HG02571 (cell line): ENCODE measurements around the gene TMEM80.
"Not testable (repeated sequence)": the region's sequence is repeated elsewhere in the genome, so short reads cannot be mapped to it uniquely, and the experiment has no call there.

Experiments used
- ATAC-seq: cut with Tn5 transposase; IDR thresholded peaks from one replicate; pipeline ENCODE4 v1.9.1; 2021; ENCODE audit warnings: mild to moderate bottlenecking, moderate library complexity; ENCODE audit not compliant: unreplicated experiment

The TMEM80 gene

DNA sequence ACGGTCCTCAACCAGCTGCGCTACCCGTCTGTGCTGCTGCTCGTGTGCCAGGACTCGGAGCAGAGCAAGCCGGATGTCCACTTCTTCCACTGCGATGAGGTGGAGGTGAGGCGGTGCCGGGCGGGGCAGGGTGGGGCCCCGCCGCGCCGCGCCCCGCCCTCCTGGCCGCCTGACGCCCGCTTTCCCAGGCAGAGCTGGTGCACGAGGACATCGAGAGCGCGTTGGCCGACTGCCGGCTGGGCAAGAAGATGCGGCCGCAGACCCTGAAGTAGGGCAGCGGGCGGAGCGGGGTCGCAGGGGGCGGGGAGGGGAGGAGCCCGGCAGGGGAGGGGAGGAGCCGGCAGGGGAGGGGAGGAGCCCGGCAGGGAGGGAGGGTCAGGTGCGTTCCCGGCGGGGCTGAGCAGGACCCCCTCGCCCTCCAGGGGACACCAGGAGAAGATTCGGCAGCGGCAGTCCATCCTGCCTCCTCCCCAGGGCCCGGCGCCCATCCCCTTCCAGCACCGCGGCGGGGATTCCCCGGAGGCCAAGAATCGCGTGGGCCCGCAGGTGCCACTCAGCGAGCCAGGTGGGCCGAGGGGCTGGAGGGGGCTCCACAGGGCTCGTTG, 25.1 kb downstream of the TMEM80 start:
- ATAC-seq = no peak

- no peak for ATAC-seq
Measured at GRCh38 chr11:721247-721740, 25.7 kb downstream of the TMEM80 start.

DNA sequence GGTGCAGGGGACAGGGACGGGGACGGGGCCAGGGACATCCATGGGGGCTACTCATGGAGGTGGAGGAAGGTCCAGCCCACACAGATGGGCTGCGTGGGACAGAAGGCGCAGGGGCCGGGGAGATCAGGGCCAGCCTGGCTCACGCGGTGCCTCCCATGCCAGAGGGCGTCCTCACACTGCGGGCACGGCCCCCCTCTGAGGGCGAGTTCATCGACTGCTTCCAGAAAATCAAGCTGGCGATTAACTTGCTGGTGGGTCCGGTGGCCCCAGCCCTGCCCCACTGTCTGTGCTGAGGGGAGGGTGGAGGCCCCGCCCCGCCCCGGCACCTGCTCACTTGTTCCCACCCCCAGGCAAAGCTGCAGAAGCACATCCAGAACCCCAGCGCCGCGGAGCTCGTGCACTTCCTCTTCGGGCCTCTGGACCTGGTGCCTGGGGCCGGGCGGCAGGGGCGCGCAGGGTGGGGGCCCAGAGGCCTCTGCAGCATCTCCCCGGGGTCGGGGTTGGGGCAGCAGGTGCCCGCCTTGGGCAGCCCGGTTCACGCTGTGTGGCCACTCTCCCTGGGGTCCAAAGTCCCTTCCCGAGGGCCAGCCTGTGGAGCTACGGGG, 26.2 kb downstream of the TMEM80 start:
- ATAC-seq = no peak

- ATAC-seq = no peak
Measured at GRCh38 chr11:722346-722811, 26.8 kb downstream of the TMEM80 start.

DNA sequence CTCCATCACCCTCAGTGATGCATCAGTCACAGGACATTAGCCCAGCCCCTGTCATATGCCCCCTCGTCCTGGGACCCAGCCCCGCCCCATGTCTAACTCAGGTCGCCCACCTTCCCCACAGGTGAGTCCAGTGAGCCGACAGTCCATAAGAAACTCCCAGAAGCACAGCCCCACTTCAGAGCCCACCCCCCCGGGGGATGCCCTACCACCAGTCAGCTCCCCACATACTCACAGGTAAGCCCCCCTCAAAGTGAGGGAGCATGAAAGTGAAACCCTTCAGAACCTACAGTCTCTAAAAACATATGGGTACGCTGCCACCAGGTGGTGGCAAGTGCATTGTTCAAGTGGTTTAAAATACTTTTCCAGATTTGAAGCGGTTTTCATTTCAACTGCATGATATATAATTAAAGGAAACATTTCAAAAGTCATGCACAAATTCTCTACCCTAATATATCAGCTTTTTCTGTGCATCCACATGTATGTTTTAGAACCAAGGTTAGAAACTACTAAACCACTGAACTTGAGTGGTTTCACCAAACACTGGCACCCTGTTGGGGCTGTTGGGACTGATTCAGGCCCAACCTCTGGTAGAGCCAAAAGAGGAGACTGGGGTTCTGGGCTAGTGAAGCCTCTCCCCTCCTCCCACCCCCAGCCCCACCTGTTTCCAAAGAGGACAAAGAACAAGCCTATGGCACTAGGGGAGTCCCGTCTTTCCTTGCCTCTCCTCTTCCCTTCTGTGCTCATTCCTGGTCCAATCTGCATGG, 27.7 kb downstream of the TMEM80 start:
- no peak for ATAC-seq

DNA sequence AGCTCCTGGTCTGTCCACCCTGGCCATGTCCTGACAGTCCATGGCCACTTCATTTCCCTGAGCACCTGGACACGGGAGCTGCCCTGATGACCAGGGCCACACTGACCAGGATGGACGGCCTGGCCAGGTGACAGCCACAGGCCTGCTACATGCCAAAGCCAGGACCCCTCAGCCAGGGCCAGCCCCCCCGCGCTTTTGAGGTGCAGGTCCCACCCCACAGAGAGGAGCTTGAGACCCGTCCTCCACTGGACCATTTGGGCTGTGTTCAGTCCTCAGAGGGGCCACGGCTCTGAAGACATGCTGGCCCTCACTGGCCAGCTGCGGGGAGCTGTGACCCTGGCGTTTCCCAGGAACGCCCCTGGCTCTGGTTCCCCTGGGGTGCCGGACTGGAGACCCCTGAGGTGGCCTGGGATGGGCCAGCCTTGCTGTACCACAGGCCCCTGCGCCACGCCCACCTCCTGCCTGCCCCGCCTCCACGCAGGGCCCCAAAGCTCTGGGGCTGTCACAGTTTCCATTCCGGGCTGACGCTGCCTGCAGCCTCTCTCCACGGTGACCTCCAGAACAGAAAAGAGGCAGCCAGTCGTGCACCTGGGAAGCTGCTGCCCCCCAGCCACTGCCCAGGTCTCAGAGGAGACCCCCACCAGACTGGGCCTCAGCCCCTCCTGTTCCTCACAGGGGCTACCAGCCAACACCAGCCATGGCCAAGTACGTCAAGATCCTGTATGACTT, 28.6 kb downstream of the TMEM80 start:
- ATAC-seq = no peak

- no peak for ATAC-seq
Measured at GRCh38 chr11:724778-725386, 29.3 kb downstream of the TMEM80 start.

DNA sequence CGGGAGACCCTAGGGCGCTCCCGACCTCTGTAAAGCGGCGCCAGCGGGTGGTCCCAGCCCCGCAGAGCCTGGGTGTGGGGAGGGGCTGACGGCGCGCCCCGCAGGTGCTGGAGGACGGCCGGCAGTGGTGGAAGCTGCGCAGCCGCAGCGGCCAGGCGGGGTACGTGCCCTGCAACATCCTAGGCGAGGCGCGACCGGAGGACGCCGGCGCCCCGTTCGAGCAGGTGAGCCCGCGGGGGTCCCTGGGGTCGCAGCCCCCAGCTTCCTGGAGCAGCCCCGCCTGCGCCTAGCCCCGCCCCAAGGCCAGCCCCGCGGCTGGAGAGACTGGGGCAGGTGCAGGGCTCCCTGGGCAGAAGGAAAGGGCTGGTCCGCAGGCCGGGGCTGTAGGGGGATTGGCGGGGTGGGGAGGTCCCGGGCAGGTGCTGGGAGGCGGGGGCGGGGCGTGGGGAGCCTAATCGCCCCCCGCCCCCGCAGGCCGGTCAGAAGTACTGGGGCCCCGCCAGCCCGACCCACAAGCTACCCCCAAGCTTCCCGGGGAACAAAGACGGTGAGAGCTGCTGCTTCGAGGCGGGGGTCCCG, 30.1 kb downstream of the TMEM80 start:
- ATAC-seq = no peak

DNA sequence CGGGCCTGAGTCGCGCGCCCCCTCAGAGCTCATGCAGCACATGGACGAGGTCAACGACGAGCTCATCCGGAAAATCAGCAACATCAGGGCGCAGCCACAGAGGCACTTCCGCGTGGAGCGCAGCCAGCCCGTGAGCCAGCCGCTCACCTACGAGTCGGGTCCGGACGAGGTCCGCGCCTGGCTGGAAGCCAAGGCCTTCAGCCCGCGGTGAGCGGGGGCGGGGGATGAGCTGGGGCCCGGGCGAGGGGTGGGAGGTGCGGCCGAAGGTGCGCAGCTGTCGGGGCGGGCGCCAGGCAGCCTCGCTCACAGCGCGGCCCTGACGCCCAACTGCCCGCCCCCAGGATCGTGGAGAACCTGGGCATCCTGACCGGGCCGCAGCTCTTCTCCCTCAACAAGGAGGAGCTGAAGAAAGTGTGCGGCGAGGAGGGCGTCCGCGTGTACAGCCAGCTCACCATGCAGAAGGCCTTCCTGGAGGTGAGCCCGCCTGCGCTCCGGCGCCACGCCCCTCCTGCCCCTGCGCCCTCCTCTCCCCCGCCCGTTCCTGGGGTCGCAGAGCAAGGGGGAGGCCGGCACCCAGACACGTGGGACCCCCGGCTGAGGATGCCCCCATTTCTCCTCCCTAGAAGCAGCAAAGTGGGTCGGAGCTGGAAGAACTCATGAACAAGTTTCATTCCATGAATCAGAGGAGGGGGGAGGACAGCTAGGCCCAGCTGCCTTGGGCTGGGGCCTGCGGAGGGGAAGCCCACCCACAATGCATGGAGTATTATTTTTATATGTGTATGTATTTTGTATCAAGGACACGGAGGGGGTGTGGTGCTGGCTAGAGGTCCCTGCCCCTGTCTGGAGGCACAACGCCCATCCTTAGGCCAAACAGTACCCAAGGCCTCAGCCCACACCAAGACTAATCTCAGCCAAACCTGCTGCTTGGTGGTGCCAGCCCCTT, 30.9 kb downstream of the TMEM80 start:
- ATAC-seq = no peak

- no peak for ATAC-seq
Measured at GRCh38 chr11:727281-727701, 31.7 kb downstream of the TMEM80 start.

DNA sequence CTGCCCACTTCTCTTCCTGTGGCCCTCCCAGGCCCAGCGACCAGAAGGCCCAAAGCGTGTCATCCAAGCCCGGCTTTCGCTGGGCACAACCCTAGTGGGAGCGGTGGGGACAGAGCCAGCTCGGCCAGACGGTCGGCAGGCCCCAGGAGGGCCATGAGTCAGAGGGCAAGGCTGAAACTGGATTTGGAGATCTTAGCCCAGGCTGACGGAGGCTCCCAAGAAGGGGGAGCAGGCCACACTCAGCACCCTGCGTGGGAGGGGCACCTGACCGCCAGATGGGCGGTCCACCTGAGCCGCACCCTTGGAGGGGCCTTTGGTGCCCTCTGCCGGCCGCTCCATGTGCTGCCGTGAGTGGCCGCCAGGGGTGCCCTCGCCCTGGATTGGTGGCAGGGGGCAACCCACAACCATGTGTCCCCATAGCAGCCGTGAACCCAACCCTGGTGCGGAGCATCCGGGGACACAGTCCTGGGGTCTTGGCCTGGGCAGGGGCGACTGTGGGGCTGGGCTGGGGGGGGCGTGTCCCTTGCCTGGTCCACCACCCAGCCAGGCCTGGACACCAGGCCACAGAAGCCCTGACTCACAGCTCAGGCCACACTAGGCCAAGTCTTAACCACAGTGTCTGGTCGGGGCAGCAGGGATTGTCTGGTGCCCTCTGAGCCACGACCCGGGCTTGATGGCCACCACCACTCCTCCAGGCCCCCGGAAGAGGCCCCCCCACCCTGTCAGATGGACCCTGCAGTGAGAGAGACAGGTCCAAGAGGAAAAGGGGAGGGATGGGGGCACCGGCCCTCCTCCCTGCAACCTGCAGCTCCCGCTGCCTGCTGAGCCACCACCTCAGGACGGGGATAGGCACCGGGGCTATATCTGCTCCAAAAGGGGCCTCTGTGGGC, 32.5 kb downstream of the TMEM80 start:
- no peak for ATAC-seq

- ATAC-seq = no peak
Measured at GRCh38 chr11:728901-729491, 33.4 kb downstream of the TMEM80 start.

- ATAC-seq = no peak
Measured at GRCh38 chr11:729492-730074, 34.0 kb downstream of the TMEM80 start.

GRCh38 chr11:733072-733471, 37.5 kb downstream of the TMEM80 start:
- no peak for ATAC-seq

DNA sequence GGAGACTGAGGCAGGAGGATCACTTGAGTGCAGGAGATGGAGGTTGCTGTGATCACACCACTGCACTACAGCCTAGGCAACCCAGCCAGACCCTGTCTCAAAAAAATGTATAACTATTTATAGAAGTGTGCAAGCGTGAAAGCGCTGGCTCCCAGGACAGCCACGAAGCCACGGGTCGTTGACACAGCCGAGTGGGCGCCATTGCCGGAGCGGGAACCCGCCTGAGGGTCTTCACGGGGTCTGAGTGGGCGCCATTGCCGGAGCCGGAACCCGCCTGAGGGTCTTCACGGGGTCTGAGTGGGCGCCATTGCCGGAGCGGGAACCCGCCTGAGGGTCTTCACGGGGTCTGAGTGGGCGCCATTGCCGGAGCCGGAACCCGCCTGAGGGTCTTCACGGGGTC, 38.9 kb downstream of the TMEM80 start:
- not testable (repeated sequence) for ATAC-seq

- no peak for ATAC-seq
Measured at GRCh38 chr11:737366-737765, 41.8 kb downstream of the TMEM80 start.

- ATAC-seq = not testable (repeated sequence)
Measured at GRCh38 chr11:737899-738298, 42.3 kb downstream of the TMEM80 start.

DNA sequence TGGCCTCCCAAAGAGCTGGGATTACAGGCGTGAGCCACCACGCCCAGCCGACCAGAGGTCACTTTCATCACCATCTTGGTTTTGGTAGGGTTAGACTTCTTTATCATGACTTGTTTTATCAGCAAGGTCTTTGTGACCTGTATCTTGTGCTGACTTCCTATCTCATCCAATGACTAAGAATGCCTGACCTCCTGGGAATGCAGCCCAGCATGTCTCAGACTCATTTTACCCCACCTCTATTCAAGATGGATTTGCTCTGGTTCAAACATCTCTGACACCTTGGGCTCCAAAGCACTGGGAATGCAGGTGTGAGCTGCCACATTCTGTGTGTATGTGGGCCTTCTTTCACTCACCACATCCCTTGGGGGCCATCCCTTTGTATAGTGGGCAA, 46.5 kb downstream of the TMEM80 start:
- no peak for ATAC-seq
